HL-60/S4 treated with phorbol 12-myristate 13-acetate at 8.2 ng/mL for 4 days and 3 days (cell line): ENCODE results near the gene KRT74.

Experiments
- in situ Hi-C: fragments of 300-500 bp; cut with MboI; formaldehyde crosslinking; loops from 2 replicates; pipeline ENCODE4 v1.15.0; 2022; ENCODE audit warnings: low sequenced_read_pairs

The KRT74 gene

GRCh38 chr12:52578469-52578868 lies 4.8 kb upstream of the KRT74 start:
- in situ Hi-C loops = loop anchor here (25.0 kb wide), 1 partner anchor 409 kb away; no protein-coding TSS in a partner anchor

GRCh38 chr12:52577316-52577715 lies 3.7 kb upstream of the KRT74 start:
- in situ Hi-C loops = loop anchor here (25.0 kb wide), 1 partner anchor 410 kb away; no protein-coding TSS in a partner anchor

GRCh38 chr12:52575948-52576347 lies 2.3 kb upstream of the KRT74 start:
- in situ Hi-C loops = loop anchor here (25.0 kb wide), 1 partner anchor 411 kb away; no protein-coding TSS in a partner anchor

- in situ Hi-C loops = loop anchor here (25.0 kb wide), 1 partner anchor 412 kb away; no protein-coding TSS in a partner anchor
Measured at GRCh38 chr12:52575256-52575655, 1.6 kb upstream of the KRT74 start.

- in situ Hi-C loops = no loop called here
Measured at GRCh38 chr12:52573306-52573705, 337 bp downstream of the KRT74 start.

GRCh38 chr12:52570511-52570910 lies 3.1 kb downstream of the KRT74 start:
- in situ Hi-C loops = no loop called here

- in situ Hi-C loops = no loop called here
Measured at GRCh38 chr12:52568111-52568510, 5.5 kb downstream of the KRT74 start.

GRCh38 chr12:52566847-52567291 lies 6.8 kb downstream of the KRT74 start:
- in situ Hi-C loops = no loop called here

GRCh38 chr12:52564582-52564981 lies 9.1 kb downstream of the KRT74 start:
- in situ Hi-C loops = no loop called here

GRCh38 chr12:52561880-52562449 lies 11.7 kb downstream of the KRT74 start:
- in situ Hi-C loops = no loop called here

- in situ Hi-C loops = no loop called here
Measured at GRCh38 chr12:52559979-52560378, 13.7 kb downstream of the KRT74 start.

- in situ Hi-C loops = no loop called here
Measured at GRCh38 chr12:52558781-52559445, 14.7 kb downstream of the KRT74 start.

GRCh38 chr12:52557476-52557875 lies 16.2 kb downstream of the KRT74 start:
- in situ Hi-C loops = no loop called here

- in situ Hi-C loops = no loop called here
Measured at GRCh38 chr12:52555577-52555976, 18.1 kb downstream of the KRT74 start.

GRCh38 chr12:52552681-52553195 lies 20.9 kb downstream of the KRT74 start, which contains the start of gene KRT71:
Gene KRT71 (minus strand): TSS chr12:52553145. CDS start chr12:52553077, 68 bp downstream.
- in situ Hi-C loops = no loop called here

GRCh38 chr12:52552055-52552454 lies 21.6 kb downstream of the KRT74 start:
- in situ Hi-C loops = no loop called here

- in situ Hi-C loops = no loop called here
Measured at GRCh38 chr12:52551216-52551865, 22.3 kb downstream of the KRT74 start.

- in situ Hi-C loops = no loop called here
Measured at GRCh38 chr12:52546126-52546525, 27.5 kb downstream of the KRT74 start.

GRCh38 chr12:52543985-52544883 lies 29.4 kb downstream of the KRT74 start:
- in situ Hi-C loops = no loop called here

- in situ Hi-C loops = no loop called here
Measured at GRCh38 chr12:52542785-52543318, 30.8 kb downstream of the KRT74 start.
